ENCODE data around the gene ABHD12B.
A peak's percentile ranks its signal among the peaks of the same experiment; 100 is the strongest.
"Not testable (repeated sequence)": the region's sequence is repeated elsewhere in the genome, so short reads cannot be mapped to it uniquely, and the experiment has no call there.

The ABHD12B gene

GRCh38 chr14:50936016-50936340 is 64.1 kb downstream of the ABHD12B start:
- DNase-seq (ENCODE audit: low read depth): no peak

DNA sequence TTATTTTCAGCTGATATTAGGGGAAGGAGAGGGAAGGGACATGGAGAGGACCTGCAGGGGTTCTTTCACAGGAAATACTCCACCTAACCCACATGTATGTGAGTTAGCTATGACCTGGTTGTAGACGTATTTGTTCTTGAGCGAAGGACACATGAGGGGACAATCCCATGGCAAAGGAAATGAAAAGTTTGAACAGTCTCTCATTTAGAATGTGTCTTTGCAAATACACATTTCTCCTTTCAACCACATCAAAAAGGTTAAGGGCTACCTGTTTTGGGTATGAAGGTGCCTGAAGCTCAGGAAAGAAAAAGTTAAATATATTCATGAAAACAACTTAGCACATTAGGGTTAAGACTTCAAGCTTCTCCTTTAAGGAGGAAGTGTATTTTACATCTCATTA is 65.0 kb downstream of the ABHD12B start:
- DNase-seq (ENCODE audit: low read depth): no peak

DNA sequence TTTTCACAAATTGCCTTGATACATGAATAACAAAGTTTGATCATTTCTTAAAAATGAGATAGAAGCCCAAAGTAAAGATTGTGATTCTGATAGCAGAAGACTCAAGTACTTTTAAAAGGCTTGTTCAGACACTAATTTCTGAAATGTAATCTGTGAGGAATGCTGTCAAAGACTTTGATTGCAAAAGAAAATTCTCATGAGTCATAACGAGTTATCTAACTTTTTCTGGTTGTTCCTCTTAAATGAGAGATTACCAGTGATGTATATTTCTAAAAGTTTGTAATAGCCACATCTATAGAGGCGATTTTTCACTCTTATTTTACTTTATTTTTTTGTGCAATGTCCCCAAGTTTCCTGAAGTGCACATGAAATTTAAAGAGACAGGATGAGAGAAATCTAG is 65.5 kb downstream of the ABHD12B start:
- peak; percentile 33 for DNase-seq (ENCODE audit: low read depth)

DNA sequence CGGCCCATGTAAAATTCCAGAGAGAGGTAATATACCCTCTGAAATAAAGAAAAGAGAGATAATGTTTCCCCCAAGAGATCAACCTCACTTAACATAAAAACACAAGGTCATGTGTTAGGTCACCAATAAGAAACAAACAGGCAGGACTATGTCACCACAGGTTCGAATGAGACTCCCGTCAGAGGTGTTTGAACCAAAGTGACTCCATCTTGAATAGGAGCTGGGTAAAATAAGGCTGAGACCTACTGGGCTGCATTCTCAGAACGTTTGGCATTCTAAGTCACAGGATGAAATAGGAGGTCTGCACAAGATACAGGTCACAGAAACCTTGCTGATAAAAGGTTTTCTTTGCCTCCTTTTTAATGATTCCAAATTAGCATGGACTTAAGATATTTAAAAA is 65.9 kb downstream of the ABHD12B start:
- DNase-seq (ENCODE audit: low read depth): no peak

GRCh38 chr14:50941151-50941550 is 69.3 kb downstream of the ABHD12B start:
- DNase-seq (ENCODE audit: low read depth): peak; percentile 14

GRCh38 chr14:50941638-50942037 is 69.8 kb downstream of the ABHD12B start:
- DNase-seq (ENCODE audit: low read depth): not testable (repeated sequence)

- peak; percentile 55 for DNase-seq (ENCODE audit: low read depth)
Observed at GRCh38 chr14:50943261-50943942, 71.5 kb downstream of the ABHD12B start.

- DNase-seq (ENCODE audit: low read depth): peak; percentile 70
Observed at GRCh38 chr14:50943943-50944646, 72.2 kb downstream of the ABHD12B start, which contains the start of gene PYGL. TSS of gene PYGL (minus strand) at chr14:50944483. CDS start at chr14:50944403, 80 bp downstream.

- DNase-seq (ENCODE audit: low read depth): peak; percentile 42
Observed at GRCh38 chr14:50944647-50945413, 73.0 kb downstream of the ABHD12B start.

DNA sequence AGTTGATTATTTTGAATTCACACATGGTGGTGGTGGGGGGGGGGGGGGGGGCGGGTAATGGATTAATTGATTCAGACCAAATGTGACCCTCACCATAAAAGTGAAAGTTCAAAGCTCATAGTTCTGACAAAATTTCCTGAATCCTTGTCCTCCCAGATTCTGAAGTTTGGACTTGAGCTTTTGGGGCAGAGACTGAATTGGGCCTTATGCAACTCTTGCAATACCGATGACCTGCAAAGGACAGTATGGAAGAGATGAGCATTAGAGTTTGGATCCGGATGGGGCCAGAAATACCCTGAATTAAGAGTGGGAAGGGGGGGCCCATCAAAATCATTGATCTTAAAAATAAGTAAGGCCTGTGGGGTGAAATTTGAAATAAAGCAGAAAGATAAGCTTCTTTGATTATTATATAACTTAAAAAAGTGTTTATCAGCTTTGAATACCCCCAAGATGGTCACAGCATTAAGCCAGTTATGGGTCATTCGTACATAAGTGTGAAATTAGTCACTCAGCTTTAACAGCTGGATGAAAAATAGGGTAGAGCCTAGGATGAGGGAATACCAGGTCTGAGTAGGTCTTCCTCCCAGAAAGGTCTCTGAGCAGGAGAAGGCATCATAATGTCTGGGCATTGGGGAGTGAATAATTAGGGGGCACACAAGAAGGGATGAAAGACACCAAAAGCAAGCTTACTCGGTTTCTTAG is 74.5 kb downstream of the ABHD12B start:
- DNase-seq (ENCODE audit: low read depth): no peak

- peak; percentile 6 for DNase-seq (ENCODE audit: low read depth)
Observed at GRCh38 chr14:50947446-50947845, 75.6 kb downstream of the ABHD12B start.

DNA sequence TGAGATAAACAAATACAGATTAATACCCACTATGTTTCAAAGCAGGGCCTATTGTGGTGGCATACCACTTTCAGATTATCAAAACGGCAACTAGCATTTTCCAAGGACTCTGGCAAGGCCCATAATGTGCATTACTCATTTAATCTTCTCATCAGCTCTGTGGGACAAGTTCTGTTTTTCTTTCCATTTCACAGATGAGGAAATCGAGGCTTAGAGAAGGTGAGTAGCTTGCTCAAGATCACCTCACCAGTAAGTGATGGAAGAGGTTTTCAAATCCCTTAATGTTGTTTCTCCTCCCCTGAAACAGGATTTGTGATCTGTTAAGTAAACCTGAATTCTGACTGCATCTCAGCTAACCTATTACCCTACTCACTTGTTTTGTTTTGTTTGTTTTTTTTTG is 76.4 kb downstream of the ABHD12B start:
- no peak for DNase-seq (ENCODE audit: low read depth)

DNA sequence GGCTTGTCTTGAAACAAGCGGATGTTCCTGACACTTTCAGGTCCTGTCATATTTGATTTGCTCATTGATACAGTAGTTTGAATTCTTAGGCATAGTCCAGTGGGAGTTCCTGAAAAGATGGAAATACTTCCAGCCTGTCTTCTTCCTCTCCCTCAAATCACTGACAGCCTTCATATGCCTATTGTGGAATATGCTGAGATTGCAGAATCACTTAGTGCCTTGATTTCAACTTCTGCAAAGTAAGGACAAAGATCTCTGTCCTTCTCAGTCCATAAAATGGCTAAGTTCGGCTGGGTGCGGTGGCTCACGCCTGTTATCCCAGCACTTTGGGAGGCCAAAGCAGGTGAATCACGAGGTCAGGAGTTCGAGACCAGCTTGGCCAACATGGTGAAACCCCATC is 79.2 kb downstream of the ABHD12B start:
- DNase-seq (ENCODE audit: low read depth): no peak

GRCh38 chr14:50953502-50953901 is 81.6 kb downstream of the ABHD12B start:
- no peak for DNase-seq (ENCODE audit: low read depth)

Data from fibroblast of gingiva (primary cell).